ENCODE results near the gene HEXA.

DNA sequence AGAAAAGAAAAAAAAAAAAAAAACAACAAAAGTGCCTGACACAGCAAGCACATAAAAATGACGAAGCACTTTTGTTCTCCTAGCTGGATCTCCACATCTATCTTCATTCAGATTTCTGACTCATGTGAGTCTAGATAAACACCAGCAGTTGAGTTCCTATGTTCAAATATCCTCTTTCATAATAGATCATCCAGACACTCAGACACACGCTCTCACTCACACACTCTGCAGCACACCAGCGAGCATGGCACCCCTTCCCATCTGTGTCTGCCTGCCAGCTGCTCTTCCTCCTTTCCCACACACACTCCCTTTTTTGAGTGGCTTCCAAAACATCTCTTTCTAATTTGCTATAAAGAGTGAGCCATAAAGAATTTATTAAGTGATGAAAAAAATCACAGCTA lies 36.0 kb downstream of the HEXA start:
- TF ChIP-seq, protein P1, sequence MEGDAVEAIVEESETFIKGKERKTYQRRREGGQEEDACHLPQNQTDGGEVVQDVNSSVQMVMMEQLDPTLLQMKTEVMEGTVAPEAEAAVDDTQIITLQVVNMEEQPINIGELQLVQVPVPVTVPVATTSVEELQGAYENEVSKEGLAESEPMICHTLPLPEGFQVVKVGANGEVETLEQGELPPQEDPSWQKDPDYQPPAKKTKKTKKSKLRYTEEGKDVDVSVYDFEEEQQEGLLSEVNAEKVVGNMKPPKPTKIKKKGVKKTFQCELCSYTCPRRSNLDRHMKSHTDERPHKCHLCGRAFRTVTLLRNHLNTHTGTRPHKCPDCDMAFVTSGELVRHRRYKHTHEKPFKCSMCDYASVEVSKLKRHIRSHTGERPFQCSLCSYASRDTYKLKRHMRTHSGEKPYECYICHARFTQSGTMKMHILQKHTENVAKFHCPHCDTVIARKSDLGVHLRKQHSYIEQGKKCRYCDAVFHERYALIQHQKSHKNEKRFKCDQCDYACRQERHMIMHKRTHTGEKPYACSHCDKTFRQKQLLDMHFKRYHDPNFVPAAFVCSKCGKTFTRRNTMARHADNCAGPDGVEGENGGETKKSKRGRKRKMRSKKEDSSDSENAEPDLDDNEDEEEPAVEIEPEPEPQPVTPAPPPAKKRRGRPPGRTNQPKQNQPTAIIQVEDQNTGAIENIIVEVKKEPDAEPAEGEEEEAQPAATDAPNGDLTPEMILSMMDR (IDR thresholded peaks at IDR 0.05), result no peak
- TF ChIP-seq EZH2 (IDR thresholded peaks at IDR 0.05; ENCODE audit: borderline replicate concordance, insufficient read depth, low read depth, low read length, poor library complexity, severe bottlenecking), result no peak
